ENCODE results near the gene UGT1A9.

UGT1A9 gene

GRCh38 chr2:233810385-233810784, 138.7 kb downstream of the UGT1A9 start:
- no peaks in the 10 kb centered on the region for H3K4me1 ChIP-seq (ENCODE audit: control insufficient read depth in 1 of 2, insufficient read depth in 1 of 2, low read depth in 1 of 2, low read length in 1 of 2)
- no peak overlapping the region for H3K27ac ChIP-seq
- TF ChIP-seq CTCF (IDR thresholded peaks at IDR 0.05), result no peak
- H3K9me3 ChIP-seq, result no peaks in the 10 kb centered on the region
- H3K27me3 ChIP-seq, result peaks cover 9% of the 10 kb centered on the region
- no peaks in the 10 kb centered on the region for H3K36me3 ChIP-seq
- no peak overlapping the region for H3K4me3 ChIP-seq (ENCODE audit: low read depth in 1 of 2, low read length in 1 of 2)

- TF ChIP-seq CTCF (IDR thresholded peaks at IDR 0.05), result no peak
- no peaks in the 10 kb centered on the region for H3K4me1 ChIP-seq (ENCODE audit: control insufficient read depth in 1 of 2, insufficient read depth in 1 of 2, low read depth in 1 of 2, low read length in 1 of 2)
Observed at GRCh38 chr2:233811087-233811486, 139.4 kb downstream of the UGT1A9 start.

GRCh38 chr2:233811732-233812131, 140.0 kb downstream of the UGT1A9 start:
- Histone ChIP-seq H3K27me3 (peaks cover 9% of the 10 kb centered on the region), H3K9me3 (no peaks in the 10 kb centered on the region), H3K36me3 (no peaks in the 10 kb centered on the region), H3K4me1 (ENCODE audit: control insufficient read depth in 1 of 2, insufficient read depth in 1 of 2, low read depth in 1 of 2, low read length in 1 of 2) (no peaks in the 10 kb centered on the region), H3K4me3 (ENCODE audit: low read depth in 1 of 2, low read length in 1 of 2) (no peak overlapping the region), H3K27ac (no peak overlapping the region)
- no peak for TF ChIP-seq CTCF (IDR thresholded peaks at IDR 0.05)

More at GRCh38 chr2:233811087-233811486, 139.4 kb downstream of the UGT1A9 start:
- no peaks in the 10 kb centered on the region for H3K36me3 ChIP-seq
- H3K27me3 ChIP-seq, result peaks cover 9% of the 10 kb centered on the region
- H3K9me3 ChIP-seq, result no peaks in the 10 kb centered on the region
- no peak overlapping the region for H3K4me3 ChIP-seq (ENCODE audit: low read depth in 1 of 2, low read length in 1 of 2)
- H3K27ac ChIP-seq, result no peak overlapping the region

GRCh38 chr2:233813236-233814055, 141.7 kb downstream of the UGT1A9 start:
- Histone ChIP-seq H3K27ac (no peak overlapping the region), H3K36me3 (no peaks in the 10 kb centered on the region), H3K4me3 (ENCODE audit: low read depth in 1 of 2, low read length in 1 of 2) (no peak overlapping the region), H3K9me3 (no peaks in the 10 kb centered on the region), H3K27me3 (peaks cover 9% of the 10 kb centered on the region), H3K4me1 (ENCODE audit: control insufficient read depth in 1 of 2, insufficient read depth in 1 of 2, low read depth in 1 of 2, low read length in 1 of 2) (no peaks in the 10 kb centered on the region)
- no peak for TF ChIP-seq CTCF (IDR thresholded peaks at IDR 0.05)

- no peak for TF ChIP-seq CTCF (IDR thresholded peaks at IDR 0.05)
Observed at GRCh38 chr2:233814056-233814835, 142.5 kb downstream of the UGT1A9 start.

More at GRCh38 chr2:233814056-233814835, 142.5 kb downstream of the UGT1A9 start:
- Histone ChIP-seq H3K4me1 (ENCODE audit: control insufficient read depth in 1 of 2, insufficient read depth in 1 of 2, low read depth in 1 of 2, low read length in 1 of 2) (no peaks in the 10 kb centered on the region), H3K27ac (no peak overlapping the region), H3K27me3 (peaks cover 9% of the 10 kb centered on the region), H3K4me3 (ENCODE audit: low read depth in 1 of 2, low read length in 1 of 2) (no peak overlapping the region), H3K36me3 (no peaks in the 10 kb centered on the region), H3K9me3 (no peaks in the 10 kb centered on the region)
